Activated B cell treated with CpG ODN at 0.5 μM for 24 hours (primary cell): Measurements from ENCODE around the gene CUX1. TPM values are rescaled to one million over a fixed set of nuclear protein-coding genes. Genes with fewer than 3 reads are reported as not detected.

Experiments used
- ATAC-seq: fragments of 200-7000 bp; cut with Tn5 transposase; one replicate; pipeline ENCODE4 v1.10.0; 2021; ENCODE audit warnings: low read depth, mild to moderate bottlenecking, moderate library complexity
- CTCF ChIA-PET: fragments of 350-600 bp; sonication (Branson Sonifier 250); formaldehyde crosslinking; loops from one replicate; lab custom pipeline; 2021; ENCODE audit warnings: antibody characterized with exemption; lab: Charles Lee
- POLR2A ChIA-PET: fragments of 350-600 bp; sonication (Branson Sonifier 250); formaldehyde crosslinking; loops from one replicate; lab custom pipeline; 2021; ENCODE audit warnings: antibody characterized with exemption; lab: Charles Lee
- DNase-seq: peaks from one replicate; pipeline ENCODE4 v3.0.0; 2022
- H3K27ac Mint-ChIP-seq: one replicate; pipeline ENCODE4 v1.8.0; 2020; ENCODE audit warnings: mixed read lengths
- H3K27me3 Mint-ChIP-seq: one replicate; pipeline ENCODE4 v1.8.0; 2021; ENCODE audit warnings: mixed read lengths
- H3K36me3 Mint-ChIP-seq: one replicate; pipeline ENCODE4 v1.8.0; 2021; ENCODE audit warnings: low read depth, mixed read lengths
- H3K4me1 Mint-ChIP-seq: one replicate; pipeline ENCODE4 v1.8.0; 2021; ENCODE audit warnings: mixed read lengths
- H3K4me3 Mint-ChIP-seq: one replicate; pipeline ENCODE4 v1.8.0; 2020; ENCODE audit warnings: mild to moderate bottlenecking, mixed read lengths
- H3K9me3 Mint-ChIP-seq: one replicate; pipeline ENCODE4 v1.8.0; 2020; ENCODE audit warnings: mixed read lengths
- intact Hi-C: fragments of 100-400 bp; cut with micrococcal nuclease; formaldehyde crosslinking; loops from one replicate; pipeline ENCODE4 v1.15.1; 2024
- total RNA-seq: library from RNA; stranded (reverse); gene quantifications from 2 replicates; pipeline ENCODE4 v1.2.3, GENCODE V29; 2022
- TF ChIP-seq, protein P1 (sequence below): fragments of 200-600 bp; IDR thresholded peaks from one replicate; pipeline ENCODE4 v1.8.0; 2022; ENCODE audit warnings: antibody characterized with exemption, mild to moderate bottlenecking

CUX1 gene
- total RNA-seq, 1 donor from 2014 or later = 61.7 TPM

- H3K36me3 Mint-ChIP-seq = peaks cover 13% of the 10 kb centered on the region
- DNase-seq (no peak), ATAC-seq (no peak)
- ChIA-PET CTCF (no interaction called here), POLR2A (no interaction called here)
- no peaks in the 10 kb centered on the region for H3K27me3 Mint-ChIP-seq
- TF ChIP-seq, protein P1, sequence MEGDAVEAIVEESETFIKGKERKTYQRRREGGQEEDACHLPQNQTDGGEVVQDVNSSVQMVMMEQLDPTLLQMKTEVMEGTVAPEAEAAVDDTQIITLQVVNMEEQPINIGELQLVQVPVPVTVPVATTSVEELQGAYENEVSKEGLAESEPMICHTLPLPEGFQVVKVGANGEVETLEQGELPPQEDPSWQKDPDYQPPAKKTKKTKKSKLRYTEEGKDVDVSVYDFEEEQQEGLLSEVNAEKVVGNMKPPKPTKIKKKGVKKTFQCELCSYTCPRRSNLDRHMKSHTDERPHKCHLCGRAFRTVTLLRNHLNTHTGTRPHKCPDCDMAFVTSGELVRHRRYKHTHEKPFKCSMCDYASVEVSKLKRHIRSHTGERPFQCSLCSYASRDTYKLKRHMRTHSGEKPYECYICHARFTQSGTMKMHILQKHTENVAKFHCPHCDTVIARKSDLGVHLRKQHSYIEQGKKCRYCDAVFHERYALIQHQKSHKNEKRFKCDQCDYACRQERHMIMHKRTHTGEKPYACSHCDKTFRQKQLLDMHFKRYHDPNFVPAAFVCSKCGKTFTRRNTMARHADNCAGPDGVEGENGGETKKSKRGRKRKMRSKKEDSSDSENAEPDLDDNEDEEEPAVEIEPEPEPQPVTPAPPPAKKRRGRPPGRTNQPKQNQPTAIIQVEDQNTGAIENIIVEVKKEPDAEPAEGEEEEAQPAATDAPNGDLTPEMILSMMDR = no peak
- H3K4me3 Mint-ChIP-seq = no peak overlapping the region
- no peak overlapping the region for H3K27ac Mint-ChIP-seq
- intact Hi-C loops = no loop called here
- H3K4me1 Mint-ChIP-seq = peaks cover 6% of the 10 kb centered on the region
- no peaks in the 10 kb centered on the region for H3K9me3 Mint-ChIP-seq
Measured at GRCh38 chr7:102253973-102254370, 436.5 kb downstream of the CUX1 start.

DNA sequence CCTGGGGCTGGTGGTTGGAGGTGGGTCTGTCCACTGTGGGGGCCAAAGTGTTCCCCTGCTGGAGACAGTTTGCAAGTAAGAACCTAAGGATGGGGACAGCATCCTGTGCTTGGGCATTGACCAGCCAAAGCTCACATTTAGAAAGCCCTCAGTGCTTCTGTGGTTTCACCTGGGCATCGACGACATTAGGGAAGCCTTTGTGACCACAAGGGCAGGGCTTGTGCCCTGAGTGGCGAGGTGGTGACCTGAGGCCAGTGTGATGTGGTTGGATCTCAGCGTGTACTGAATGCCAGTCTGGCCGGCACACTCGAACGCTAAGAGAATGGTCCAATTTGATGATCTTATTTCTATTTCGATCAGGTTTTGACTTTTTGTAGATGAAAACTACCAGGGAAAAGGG lies 437.1 kb downstream of the CUX1 start:
- Mint-ChIP-seq H3K36me3 (peaks cover 10% of the 10 kb centered on the region), H3K4me3 (no peak overlapping the region), H3K27ac (no peak overlapping the region), H3K27me3 (no peaks in the 10 kb centered on the region), H3K4me1 (peaks cover 6% of the 10 kb centered on the region), H3K9me3 (no peaks in the 10 kb centered on the region)
- POLR2A ChIA-PET = no interaction called here
- intact Hi-C loops = no loop called here
- CTCF ChIA-PET = no interaction called here
- DNase-seq (no peak), ATAC-seq (no peak)
- TF ChIP-seq, protein P1 = no peak

DNA sequence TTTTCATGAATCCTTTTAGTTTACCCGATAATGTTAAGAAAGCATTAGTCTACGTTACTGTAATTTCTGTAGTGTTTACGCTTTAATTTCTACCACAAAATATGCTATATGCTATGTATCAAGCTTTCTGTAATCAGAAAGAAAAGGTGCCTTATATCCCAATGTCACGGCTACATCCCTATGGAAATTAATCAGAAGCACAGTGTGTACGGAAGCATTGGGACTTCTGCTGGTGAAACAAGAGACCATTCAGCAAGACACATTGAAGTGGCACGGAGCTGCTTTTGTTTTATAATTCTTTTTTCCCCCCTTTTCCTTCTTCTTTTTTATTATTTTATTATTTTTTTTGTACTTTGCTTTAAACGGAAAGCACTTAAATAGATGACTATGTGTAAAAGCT lies 438.1 kb downstream of the CUX1 start:
- TF ChIP-seq, protein P1 = no peak
- Mint-ChIP-seq H3K27ac (no peak overlapping the region), H3K36me3 (peaks cover 2% of the 10 kb centered on the region), H3K4me3 (no peak overlapping the region), H3K4me1 (peaks cover 6% of the 10 kb centered on the region), H3K9me3 (no peaks in the 10 kb centered on the region), H3K27me3 (no peaks in the 10 kb centered on the region)
- ATAC-seq = no peak
- DNase-seq = no peak
- POLR2A ChIA-PET = no interaction called here
- intact Hi-C loops = no loop called here
- CTCF ChIA-PET = interaction anchor here (1.1 kb wide), 1 partner anchor 16 kb away, joined by 3 read pairs; no protein-coding TSS in a partner anchor

DNA sequence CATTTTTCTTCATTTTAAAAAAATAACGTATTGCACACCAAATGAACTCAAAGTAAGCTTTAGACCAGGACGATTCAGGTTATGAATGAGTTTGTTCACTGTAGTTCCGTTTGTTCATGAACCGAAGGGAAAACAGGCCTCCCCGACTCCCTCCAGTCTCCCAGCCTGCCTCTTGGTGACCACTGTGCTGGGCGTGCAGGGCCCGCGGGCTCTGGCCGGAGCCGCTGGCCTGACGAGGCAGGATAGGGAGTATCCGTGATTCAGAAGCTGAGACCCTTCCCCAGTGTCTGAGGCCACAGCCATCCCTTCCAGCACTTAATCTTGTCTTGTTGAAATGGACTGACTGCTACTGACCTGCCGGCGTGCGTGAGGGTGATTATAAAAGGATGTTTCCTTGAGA lies 438.5 kb downstream of the CUX1 start:
- Mint-ChIP-seq H3K27me3 (no peaks in the 10 kb centered on the region), H3K4me1 (peaks cover 6% of the 10 kb centered on the region), H3K4me3 (no peak overlapping the region), H3K36me3 (no peaks in the 10 kb centered on the region), H3K9me3 (no peaks in the 10 kb centered on the region), H3K27ac (no peak overlapping the region)
- POLR2A ChIA-PET = no interaction called here
- DNase-seq (no peak), ATAC-seq (no peak)
- intact Hi-C loops = no loop called here
- TF ChIP-seq, protein P1 = no peak
- CTCF ChIA-PET = interaction anchor here (1.1 kb wide), 1 partner anchor 15 kb away, joined by 3 read pairs; no protein-coding TSS in a partner anchor

DNA sequence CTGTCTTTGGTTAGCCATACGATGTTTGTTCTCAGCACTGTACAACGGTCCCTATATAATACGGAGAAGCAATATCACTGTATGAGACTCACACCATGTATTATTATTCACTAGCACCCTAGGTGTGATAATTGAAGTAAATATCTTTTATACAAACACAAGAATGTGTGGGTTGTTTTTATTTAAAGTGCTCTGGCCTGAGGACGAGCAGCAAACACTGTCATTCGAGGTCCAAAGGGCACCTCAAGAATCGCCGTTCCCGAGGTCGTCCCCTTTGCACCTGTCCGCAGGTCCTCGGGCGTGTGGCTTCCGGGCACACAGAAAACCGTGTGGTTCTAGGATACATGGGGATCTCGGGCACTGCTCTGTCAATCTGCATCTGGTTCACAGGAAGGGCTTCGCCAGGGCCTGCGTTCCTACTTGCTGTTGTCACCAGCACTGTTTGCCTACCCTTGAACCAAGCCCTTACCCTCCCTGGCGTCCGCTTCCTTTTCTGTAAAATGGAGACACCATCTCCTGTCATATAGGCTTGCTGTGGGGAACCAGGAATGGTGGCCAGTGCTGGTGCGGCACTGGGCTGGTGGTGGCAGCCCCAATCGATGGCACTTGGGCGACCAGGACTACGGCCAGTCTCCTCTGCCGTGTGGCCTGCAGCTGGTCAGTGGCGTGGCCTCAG lies 440.8 kb downstream of the CUX1 start:
- ChIA-PET CTCF (no interaction called here), POLR2A (no interaction called here)
- ATAC-seq = no peak
- H3K27ac Mint-ChIP-seq = no peak overlapping the region
- DNase-seq = no peak
- TF ChIP-seq, protein P1 = no peak
- no peak overlapping the region for H3K4me3 Mint-ChIP-seq
- intact Hi-C loops = no loop called here
- H3K9me3 Mint-ChIP-seq = no peaks in the 10 kb centered on the region
- no peaks in the 10 kb centered on the region for H3K27me3 Mint-ChIP-seq
- H3K36me3 Mint-ChIP-seq = no peaks in the 10 kb centered on the region
- no peaks in the 10 kb centered on the region for H3K4me1 Mint-ChIP-seq
